ENCODE results near the gene ALDH3A1. TPM values are rescaled to one million over a fixed set of nuclear protein-coding genes. Genes with fewer than 3 reads are reported as not detected.

The ALDH3A1 gene
- total and polyA plus RNA-seq, 2 of the 4 experiments (the other 2 are of a cell fraction), result not detected

DNA sequence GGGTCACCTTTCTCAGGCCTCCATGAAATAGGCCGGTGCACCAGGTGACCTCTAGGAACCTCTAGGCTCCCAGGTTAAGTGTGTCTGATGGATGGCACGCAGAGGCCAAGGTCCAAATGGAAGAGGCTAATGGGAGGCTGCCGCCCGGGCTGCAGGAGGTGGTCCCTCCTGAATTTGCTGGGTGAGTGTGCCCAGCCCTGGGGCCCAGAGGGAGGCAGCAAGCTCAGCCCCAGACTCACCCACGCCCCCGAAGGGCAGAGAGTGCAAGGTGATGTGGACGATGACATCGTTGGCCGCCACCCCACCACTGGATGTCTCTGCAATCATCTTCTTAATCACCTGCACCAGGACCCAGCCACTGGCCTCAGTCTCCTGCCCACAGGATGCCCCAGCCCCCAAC, 9.3 kb downstream of the ALDH3A1 start (continued):
- TF ChIP-seq NFE2L2 (IDR thresholded peaks at IDR 0.05; ENCODE audit: low read depth, low read length) (no peak), BHLHE40 (IDR thresholded peaks at IDR 0.05; ENCODE audit: low read depth, low read length) (no peak), CEBPB (IDR thresholded peaks at IDR 0.05; ENCODE audit: low read depth, low read length) (no peak), FOS (IDR thresholded peaks at IDR 0.05; ENCODE audit: low read depth, low read length) (no peak)

GRCh38 chr17:19738073-19738449, 10.0 kb downstream of the ALDH3A1 start:
- Histone ChIP-seq H2BK15ac (ENCODE audit: low read depth, low read length) (no peak overlapping the region), H3K4me2 (ENCODE audit: low read depth, low read length) (no peak overlapping the region), H3K27me3 (ENCODE audit: control insufficient read depth, insufficient read depth, low read length) (peaks cover 18% of the 10 kb centered on the region), H2AK9ac (replicated peaks; ENCODE audit: low read depth, low read length, poor library complexity) (no peak overlapping the region), H4K20me1 (ENCODE audit: insufficient read depth, low read length) (no peaks in the 10 kb centered on the region), H3K9me1 (ENCODE audit: insufficient read depth, low read length) (no peaks in the 10 kb centered on the region), H2BK120ac (ENCODE audit: low read depth, low read length) (no peak overlapping the region), H3K23ac (ENCODE audit: low read depth, low read length) (no peak overlapping the region), H3K18ac (ENCODE audit: low read depth, low read length) (no peak overlapping the region), H3K56ac (ENCODE audit: extremely low read depth, insufficient read depth, low read length) (no peak overlapping the region), H2BK5ac (ENCODE audit: low read depth, low read length, poor library complexity, severe bottlenecking) (no peak overlapping the region), H4K5ac (ENCODE audit: low read depth, low read length) (no peak overlapping the region), H3K14ac (replicated peaks; ENCODE audit: low read depth, low read length) (no peak overlapping the region), H2AFZ (replicated peaks; ENCODE audit: low read length, poor library complexity) (no peak overlapping the region), H3K4me1 (ENCODE audit: control insufficient read depth, insufficient read depth, low read length) (no peaks in the 10 kb centered on the region), H3K9ac (ENCODE audit: low read depth, low read length) (no peak overlapping the region), H3K36me3 (ENCODE audit: control insufficient read depth, insufficient read depth, low read length) (no peaks in the 10 kb centered on the region), H4K91ac (ENCODE audit: insufficient read depth, low read depth, low read length) (no peak overlapping the region), H3K4me3 (ENCODE audit: insufficient read depth, low read depth, low read length) (no peak overlapping the region), H3K27ac (ENCODE audit: insufficient read depth, low read length) (no peak overlapping the region), H3K79me1 (ENCODE audit: low read depth in 1 of 2, low read length in 2 of 2) (no peaks in the 10 kb centered on the region), H2BK20ac (ENCODE audit: low read depth, low read length) (no peak overlapping the region), H4K8ac (ENCODE audit: low read depth in 2 of 2, low read length in 2 of 2) (no peak overlapping the region), H3K4ac (ENCODE audit: low read depth, low read length) (no peak overlapping the region), H3K9me3 (ENCODE audit: control insufficient read depth, insufficient read depth, low read length) (no peaks in the 10 kb centered on the region), H2AK5ac (ENCODE audit: low read depth, low read length) (no peak overlapping the region)
- dilution Hi-C loops (cut with HindIII; ENCODE audit: low sequenced_read_pairs, unreplicated experiment), result no loop called here
- no peak for DNase-seq
- no peak for ATAC-seq (ENCODE audit: low read depth)
- 80% methylated on average over 4 of the region's 14 CpGs; no CpG with 5 or more reads in 1 of the 2 experiments for WGBS, 2 experiments (ENCODE audit: extremely low coverage in 2 of 2, insufficient read length in 1 of 2)
- POLR2A ChIA-PET (ENCODE audit: unreplicated experiment), result no interaction called here
- in situ Hi-C loops (cut with MboI; ENCODE audit: low sequenced_read_pairs), result no loop called here
- no TSS peak for BruUV-seq (replicated peaks)
- intact Hi-C loops (cut with micrococcal nuclease), result no loop called here
- CTCF ChIA-PET, result no interaction called here
- TF ChIP-seq MAZ (IDR thresholded peaks at IDR 0.05; ENCODE audit: borderline replicate concordance, low read depth, low read length), result no peak
- no peak for TF ChIP-seq RAD21 (IDR thresholded peaks at IDR 0.05; ENCODE audit: low read length)
- no peak for TF ChIP-seq CHD1 (IDR thresholded peaks at IDR 0.05; ENCODE audit: low read depth, low read length)
- TF ChIP-seq FOS (IDR thresholded peaks at IDR 0.05; ENCODE audit: low read depth, low read length), result no peak
- no peak for TF ChIP-seq CTCF (conservative IDR thresholded peaks at IDR 0.05; ENCODE audit: low read depth, low read length)
- TF ChIP-seq SMC3 (IDR thresholded peaks at IDR 0.05; ENCODE audit: low read depth, low read length), result no peak
- TF ChIP-seq MAFK (IDR thresholded peaks at IDR 0.05; ENCODE audit: low read depth, low read length), result no peak
- TF ChIP-seq MXI1 (IDR thresholded peaks at IDR 0.05; ENCODE audit: borderline replicate concordance, low read depth, low read length), result no peak
- TF ChIP-seq, protein P1, sequence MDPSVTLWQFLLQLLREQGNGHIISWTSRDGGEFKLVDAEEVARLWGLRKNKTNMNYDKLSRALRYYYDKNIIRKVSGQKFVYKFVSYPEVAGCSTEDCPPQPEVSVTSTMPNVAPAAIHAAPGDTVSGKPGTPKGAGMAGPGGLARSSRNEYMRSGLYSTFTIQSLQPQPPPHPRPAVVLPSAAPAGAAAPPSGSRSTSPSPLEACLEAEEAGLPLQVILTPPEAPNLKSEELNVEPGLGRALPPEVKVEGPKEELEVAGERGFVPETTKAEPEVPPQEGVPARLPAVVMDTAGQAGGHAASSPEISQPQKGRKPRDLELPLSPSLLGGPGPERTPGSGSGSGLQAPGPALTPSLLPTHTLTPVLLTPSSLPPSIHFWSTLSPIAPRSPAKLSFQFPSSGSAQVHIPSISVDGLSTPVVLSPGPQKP (IDR thresholded peaks at IDR 0.05; ENCODE audit: borderline replicate concordance, low read depth, low read length), result no peak
- no peak for TF ChIP-seq POLR2A (IDR thresholded peaks at IDR 0.05; ENCODE audit: low read depth, low read length)
- TF ChIP-seq RCOR1 (IDR thresholded peaks at IDR 0.05; ENCODE audit: insufficient replicate concordance, low read length), result no peak
- TF ChIP-seq CEBPB (IDR thresholded peaks at IDR 0.05; ENCODE audit: low read depth, low read length), result no peak
- no peak for TF ChIP-seq USF2 (IDR thresholded peaks at IDR 0.05; ENCODE audit: low read depth, low read length)
